PC-3 (cell line): ENCODE results near the gene GPR137C. TPM values are rescaled to one million over a fixed set of nuclear protein-coding genes. Genes with fewer than 3 reads are reported as not detected.

Experiments used
- ATAC-seq: fragments of 200-7000 bp; cut with Tn5 transposase; 2 replicates; pipeline ENCODE4 v1.9.1; 2020; ENCODE audit warnings: mild to moderate bottlenecking, moderate library complexity
- BruUV-seq: library from RNA; stranded (reverse); fragments of 400-500 nt; replicated peaks from 2 replicates; lab custom pipeline; 2021; lab: Mats Ljungman, UMichigan
- CTCF ChIA-PET: fragments of 300-600 bp; sonication (Branson Sonifier 250); formaldehyde crosslinking; loops from one replicate; lab custom pipeline; 2022; ENCODE audit warnings: antibody characterized with exemption; lab: Charles Lee
- POLR2A ChIA-PET: fragments of 300-600 bp; sonication (Branson Sonifier 250); formaldehyde crosslinking; loops from one replicate; lab custom pipeline; 2022; ENCODE audit warnings: antibody characterized with exemption; ENCODE audit not compliant: unreplicated experiment; lab: Charles Lee
- DNase-seq: peaks from one replicate; pipeline ENCODE4 v3.0.0-alpha.2; 2015
- H2AFZ ChIP-seq: fragments of 300-600 bp; sonication (generic); 2 replicates; pipeline ENCODE4 v1.6.0; 2016; ENCODE audit warnings: antibody characterized with exemption, low read length
- H3F3A ChIP-seq: fragments of 300-600 bp; sonication (generic); one replicate; pipeline ENCODE4 v1.6.0; 2017; ENCODE audit warnings: antibody characterized with exemption, low read length, control low read depth, mild to moderate bottlenecking; ENCODE audit not compliant: unreplicated experiment
- H3K27ac ChIP-seq: fragments of 300-600 bp; sonication (generic); 2 replicates; pipeline ENCODE4 v1.5.1; 2016; ENCODE audit warnings: mild to moderate bottlenecking, low read length
- H3K27me3 ChIP-seq: fragments of 300-600 bp; sonication (generic); 2 replicates; pipeline ENCODE4 v1.6.1; 2016; ENCODE audit warnings: low read length, mixed read lengths
- H3K36me3 ChIP-seq: fragments of 300-600 bp; sonication (generic); 2 replicates; pipeline ENCODE4 v1.6.1; 2016; ENCODE audit warnings: low read depth, mixed run types, low read length, mixed read lengths
- H3K4me1 ChIP-seq: fragments of 300-600 bp; sonication (generic); 2 replicates; pipeline ENCODE4 v1.5.1; 2016; ENCODE audit warnings: low read length; ENCODE audit not compliant: insufficient read depth
- H3K4me2 ChIP-seq: fragments of 300-600 bp; sonication (generic); 2 replicates; pipeline ENCODE4 v1.6.0; 2016; ENCODE audit warnings: low read length
- H3K4me3 ChIP-seq: fragments of 300-600 bp; sonication (generic); 2 replicates; pipeline ENCODE4 v1.5.1; 2016; ENCODE audit warnings: mild to moderate bottlenecking, low read length, mixed read lengths
- H3K79me2 ChIP-seq: fragments of 300-600 bp; sonication (generic); 2 replicates; pipeline ENCODE4 v1.6.1; 2017; ENCODE audit warnings: low read length, mixed read lengths
- H3K9ac ChIP-seq: fragments of 300-600 bp; sonication (generic); 2 replicates; pipeline ENCODE4 v1.6.0; 2016; ENCODE audit warnings: mild to moderate bottlenecking, low read length
- H3K9me2 ChIP-seq: fragments of 300-600 bp; sonication (generic); replicated peaks from 2 replicates; pipeline ENCODE4 v1.6.1; 2016; ENCODE audit warnings: mixed run types, low read length, mixed read lengths
- H3K9me3 ChIP-seq: fragments of 300-600 bp; sonication (generic); 2 replicates; pipeline ENCODE4 v1.6.1; 2016; ENCODE audit warnings: low read length, mixed read lengths
- H4K20me1 ChIP-seq: fragments of 300-600 bp; sonication (generic); 2 replicates; pipeline ENCODE4 v1.6.1; 2016; ENCODE audit warnings: low read length, mixed read lengths
- EZH2 ChIP-seq: fragments of 300-600 bp; sonication (generic); IDR thresholded peaks from one replicate; pipeline ENCODE4 v1.6.1; 2017; ENCODE audit warnings: antibody characterized with exemption, mild to moderate bottlenecking, low read length; ENCODE audit not compliant: unreplicated experiment
- EZH2phosphoT487 ChIP-seq: fragments of 300-600 bp; sonication (generic); IDR thresholded peaks from 2 replicates; pipeline ENCODE4 v1.6.1; 2018; ENCODE audit warnings: mild to moderate bottlenecking, antibody characterized with exemption, low read length, borderline replicate concordance
- intact Hi-C: fragments of 100-400 bp; cut with micrococcal nuclease; formaldehyde crosslinking; loops from 2 replicates; pipeline ENCODE4 v1.9.0; 2023
- total RNA-seq: library from RNA; depleted of rRNA; stranded (reverse); fragments of >200 nt; gene quantifications from 2 replicates; pipeline ENCODE4 v1.2.3, GENCODE V29; 2014
- TF ChIP-seq, protein P1 (sequence below): fragments of 300-600 bp; sonication (generic); conservative IDR thresholded peaks from 2 replicates; pipeline ENCODE4 v1.5.1; 2017; ENCODE audit warnings: antibody characterized with exemption, low read depth, mild to moderate bottlenecking, low read length

The GPR137C gene
- total RNA-seq, 1 experiment from 2014 or later, result 0.91 TPM

GRCh38 chr14:52553002-52553670 is 500 bp downstream of the GPR137C start:
- Histone ChIP-seq H3K9me2 (no peaks in the 10 kb centered on the region), H3K9me3 (no peaks in the 10 kb centered on the region), H3K4me3 (peak overlapping the region; percentile 83), H3K79me2 (peaks cover 13% of the 10 kb centered on the region), H2AFZ (peak overlapping the region; percentile 93), H4K20me1 (no peaks in the 10 kb centered on the region), H3F3A (no peaks in the 10 kb centered on the region), H3K36me3 (no peaks in the 10 kb centered on the region), H3K27ac (no peak overlapping the region), H3K27me3 (no peaks in the 10 kb centered on the region), H3K4me2 (peak overlapping the region; percentile 100), H3K9ac (peak overlapping the region; percentile 14), H3K4me1 (peaks cover 20% of the 10 kb centered on the region)
- ChIA-PET CTCF (interaction anchor here (0.6 kb wide), 4 partner anchors 13 to 237 kb away, joined by 3 to 6 read pairs (median 4); no protein-coding TSS in a partner anchor), POLR2A (interaction anchor here (0.5 to 1.0 kb wide), 7 partner anchors 9 to 477 kb away, joined by 3 to 12 read pairs (median 4); no protein-coding TSS in a partner anchor)
- intact Hi-C loops, result loop anchor here (2.0 to 10.0 kb wide), 6 partner anchors 89 to 752 kb away; partner anchors contain the start of genes FERMT2 and GNPNAT1
- ATAC-seq (peak; percentile 40), DNase-seq (peak; percentile 28)
- no peak for TF ChIP-seq EZH2phosphoT487
- no peak for TF ChIP-seq EZH2
- TF ChIP-seq, protein P1, sequence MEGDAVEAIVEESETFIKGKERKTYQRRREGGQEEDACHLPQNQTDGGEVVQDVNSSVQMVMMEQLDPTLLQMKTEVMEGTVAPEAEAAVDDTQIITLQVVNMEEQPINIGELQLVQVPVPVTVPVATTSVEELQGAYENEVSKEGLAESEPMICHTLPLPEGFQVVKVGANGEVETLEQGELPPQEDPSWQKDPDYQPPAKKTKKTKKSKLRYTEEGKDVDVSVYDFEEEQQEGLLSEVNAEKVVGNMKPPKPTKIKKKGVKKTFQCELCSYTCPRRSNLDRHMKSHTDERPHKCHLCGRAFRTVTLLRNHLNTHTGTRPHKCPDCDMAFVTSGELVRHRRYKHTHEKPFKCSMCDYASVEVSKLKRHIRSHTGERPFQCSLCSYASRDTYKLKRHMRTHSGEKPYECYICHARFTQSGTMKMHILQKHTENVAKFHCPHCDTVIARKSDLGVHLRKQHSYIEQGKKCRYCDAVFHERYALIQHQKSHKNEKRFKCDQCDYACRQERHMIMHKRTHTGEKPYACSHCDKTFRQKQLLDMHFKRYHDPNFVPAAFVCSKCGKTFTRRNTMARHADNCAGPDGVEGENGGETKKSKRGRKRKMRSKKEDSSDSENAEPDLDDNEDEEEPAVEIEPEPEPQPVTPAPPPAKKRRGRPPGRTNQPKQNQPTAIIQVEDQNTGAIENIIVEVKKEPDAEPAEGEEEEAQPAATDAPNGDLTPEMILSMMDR, result no peak
- BruUV-seq, result no TSS peak

DNA sequence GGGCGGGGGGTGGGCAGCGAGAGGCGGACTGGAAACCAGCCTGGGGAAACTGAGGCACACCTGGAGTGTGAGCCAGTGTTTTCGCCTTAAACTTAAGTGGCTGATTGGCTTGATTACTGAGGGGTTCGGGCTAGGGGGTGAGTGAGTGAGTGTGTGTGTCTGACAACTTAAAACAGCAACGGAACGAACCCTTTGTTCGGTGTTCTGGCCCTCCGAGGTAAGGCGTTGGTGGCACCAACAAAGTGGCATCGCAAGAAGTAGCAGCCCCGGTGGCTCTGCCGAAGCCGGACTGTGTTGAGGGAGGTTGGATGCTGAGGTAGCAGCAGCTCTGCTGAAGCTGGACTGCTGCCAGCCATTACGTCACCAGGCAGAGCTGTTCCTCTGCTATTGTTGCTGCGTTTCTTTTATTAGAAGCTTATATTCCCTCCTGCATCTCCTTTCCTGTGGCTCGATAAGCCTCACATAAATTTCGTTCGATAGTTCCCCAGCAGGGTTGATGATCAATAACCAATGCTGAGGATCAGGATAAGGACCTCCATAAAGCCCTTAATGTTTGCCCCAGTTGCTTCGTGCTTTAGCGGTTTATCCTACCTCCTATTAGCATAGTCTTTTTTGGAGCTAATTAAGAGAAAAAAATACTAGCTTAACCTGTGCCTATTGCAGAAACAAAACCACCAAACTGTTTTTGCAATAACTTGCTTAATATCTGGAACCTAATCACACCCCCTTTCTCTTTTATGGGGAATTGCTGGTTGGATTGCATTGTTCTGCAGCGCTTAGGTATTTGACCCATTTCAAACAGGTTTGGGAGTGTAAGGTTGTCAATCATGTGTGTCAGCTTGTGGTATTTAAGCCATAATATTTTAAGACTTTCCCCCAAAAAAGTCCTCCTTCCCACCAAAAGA is 1.3 kb downstream of the GPR137C start:
- Histone ChIP-seq H3K79me2 (peaks cover 13% of the 10 kb centered on the region), H3K27me3 (no peaks in the 10 kb centered on the region), H3F3A (no peaks in the 10 kb centered on the region), H3K27ac (no peak overlapping the region), H3K9ac (peak overlapping the region; percentile 14), H3K9me2 (no peaks in the 10 kb centered on the region), H3K4me1 (peaks cover 20% of the 10 kb centered on the region), H3K4me2 (peak overlapping the region; percentile 100), H3K4me3 (peak overlapping the region; percentile 83), H2AFZ (peak overlapping the region; percentile 93), H4K20me1 (no peaks in the 10 kb centered on the region), H3K36me3 (no peaks in the 10 kb centered on the region), H3K9me3 (no peaks in the 10 kb centered on the region)
- BruUV-seq, result TSS peak; percentile 49
- peak; percentile 16 for ATAC-seq
- ChIA-PET POLR2A (interaction anchor here (0.5 to 0.6 kb wide), 2 partner anchors 26 to 334 kb away, joined by 3 to 4 read pairs; no protein-coding TSS in a partner anchor), CTCF (interaction anchor here (1.0 kb wide), 1 partner anchor 74 kb away, joined by 3 read pairs; no protein-coding TSS in a partner anchor)
- TF ChIP-seq EZH2 (no peak), EZH2phosphoT487 (no peak)
- TF ChIP-seq, protein P1, result no peak
- intact Hi-C loops, result loop anchor here (2.0 to 10.0 kb wide), 6 partner anchors 88 to 751 kb away; partner anchors contain the start of genes FERMT2 and GNPNAT1
- DNase-seq, result peak; percentile 88
